SK-N-SH (cell line): ENCODE measurements around the gene ZFYVE27. TPM values are rescaled to one million over a fixed set of nuclear protein-coding genes. Genes with fewer than 3 reads are reported as not detected.

ENCODE experiments used
- CTCF ChIA-PET: fragments of 300-600, 350-600 bp; formaldehyde crosslinking; extraction: SDS; loops from one replicate; lab custom pipeline; 2021; lab: Yijun Ruan, JAX
- POLR2A ChIA-PET: fragments of 350-600 bp; sonication (Branson Sonifier 250); formaldehyde crosslinking; extraction: SDS; loops from one replicate; lab custom pipeline; 2020; ENCODE audit warnings: antibody characterized with exemption, inconsistent platforms; lab: Yijun Ruan, JAX
- DNase-seq: peaks from one replicate; pipeline ENCODE4 v3.0.0; 2012
- H2AFZ ChIP-seq: fragments of 200-600 bp; sonication (generic); 2 replicates; pipeline ENCODE4 v1.8.1; 2016; ENCODE audit warnings: antibody characterized with exemption, mild to moderate bottlenecking, low read depth
- H3F3A ChIP-seq: fragments of 200-600 bp; sonication (generic); replicated peaks from 2 replicates; pipeline ENCODE3; 2016; ENCODE audit warnings: antibody characterized with exemption, mild to moderate bottlenecking; ENCODE audit not compliant: insufficient read depth
- H3K27ac ChIP-seq, 2 experiments: fragments of 200-500 bp in 1 of 2; fragments of 200-600 bp in 1 of 2; sonication (Bioruptor generic) in 1 of 2; sonication (generic), shearing (Covaris generic) in 1 of 2; 2 replicates each; pipeline versions ENCODE4 v1.5.1 to v1.6.1; 2014 to 2016; ENCODE audit warnings: low read depth in 2 of 2, inconsistent platforms in 1 of 2, low read length in 1 of 2, mild to moderate bottlenecking in 1 of 2, mixed read lengths in 1 of 2
- H3K27me3 ChIP-seq: fragments of 200-600 bp; sonication (generic), shearing (Covaris generic); 2 replicates; pipeline ENCODE4 v1.6.1; 2016; ENCODE audit warnings: mixed run types; ENCODE audit not compliant: insufficient read depth
- H3K36me3 ChIP-seq, 2 experiments: fragments of 200-500 bp in 1 of 2; fragments of 200-600 bp in 1 of 2; sonication (Bioruptor generic) in 1 of 2; sonication (generic) in 1 of 2; replicated peaks in 1 of 2; 2 replicates each; pipeline versions ENCODE3 to v1.5.1; 2014 to 2016; ENCODE audit warnings: low read length in 1 of 2, mild to moderate bottlenecking in 1 of 2; ENCODE audit not compliant: insufficient read depth in 2 of 2, control insufficient read depth in 1 of 2
- H3K4me1 ChIP-seq, 2 experiments: fragments of 200-500 bp in 1 of 2; fragments of 200-600 bp in 1 of 2; sonication (Bioruptor generic) in 1 of 2; sonication (generic), shearing (Covaris generic) in 1 of 2; 2 replicates each; pipeline versions ENCODE4 v1.5.1 to v1.6.1; 2014 to 2016; ENCODE audit warnings: low read depth in 1 of 2, low read length in 1 of 2, mixed run types in 1 of 2; ENCODE audit not compliant: insufficient read depth in 2 of 2, control insufficient read depth in 1 of 2
- H3K4me2 ChIP-seq: fragments of 200-600 bp; sonication (generic), shearing (Covaris generic); 2 replicates; pipeline ENCODE4 v1.6.1; 2017; ENCODE audit warnings: mixed run types
- H3K4me3 ChIP-seq, 2 experiments: fragments of 200-500 bp in 1 of 2; fragments of 200-600 bp in 1 of 2; sonication (Bioruptor generic) in 1 of 2; sonication (generic), shearing (Covaris generic) in 1 of 2; 2 replicates each; pipeline versions ENCODE4 v1.5.1 to v1.8.1; 2014 to 2016; ENCODE audit warnings: low read depth in 2 of 2, inconsistent platforms in 1 of 2, low read length in 1 of 2, mild to moderate bottlenecking in 1 of 2, mixed read lengths in 1 of 2, moderate library complexity in 1 of 2
- H3K79me2 ChIP-seq: fragments of 200-600 bp; sonication (generic); 2 replicates; pipeline ENCODE4 v1.8.1; 2017; ENCODE audit warnings: mild to moderate bottlenecking; ENCODE audit not compliant: insufficient read depth
- H3K9ac ChIP-seq: fragments of 200-600 bp; sonication (generic); 2 replicates; pipeline ENCODE4 v1.6.1; 2017; ENCODE audit warnings: mixed run types
- H3K9me2 ChIP-seq: fragments of 200-600 bp; sonication (generic); 2 replicates; pipeline ENCODE4 v1.6.1; 2017; ENCODE audit warnings: mixed run types
- H3K9me3 ChIP-seq: fragments of 200-600 bp; sonication (generic); 2 replicates; pipeline ENCODE4 v1.6.1; 2017; ENCODE audit warnings: mixed run types, mild to moderate bottlenecking, moderate library complexity
- H4K20me1 ChIP-seq: fragments of 200-600 bp; sonication (generic); 2 replicates; pipeline ENCODE4 v1.6.1; 2017; ENCODE audit warnings: mild to moderate bottlenecking, mixed run types; ENCODE audit not compliant: insufficient read depth
- FOSL2 ChIP-seq: IDR thresholded peaks from 2 replicates; pipeline ENCODE4 v1.4.0; 2012; ENCODE audit warnings: low read depth, mild to moderate bottlenecking, moderate library complexity, borderline replicate concordance
- FOXM1 ChIP-seq: IDR thresholded peaks from 2 replicates; pipeline ENCODE4 v1.4.0; 2012; ENCODE audit warnings: low read depth, mild to moderate bottlenecking
- GATA2 ChIP-seq: sonication (generic); formaldehyde crosslinking; IDR thresholded peaks from 2 replicates; pipeline ENCODE4 v1.5.0; 2020; ENCODE audit warnings: mild to moderate bottlenecking, missing genetic modification reagents
- PBX3 ChIP-seq: IDR thresholded peaks from 2 replicates; pipeline ENCODE4; 2012
- RXRA ChIP-seq: IDR thresholded peaks from 2 replicates; pipeline ENCODE4 v1.4.0; 2012; ENCODE audit warnings: low read depth, mild to moderate bottlenecking, borderline replicate concordance
- TCF12 ChIP-seq: IDR thresholded peaks from 2 replicates; pipeline ENCODE4 v1.4.0; 2012
- WGBS: methylation state at CpG from one replicate; pipeline ENCODE4 v1.1.6; 2017; ENCODE audit warnings: low lambda C conversion rate; 5-methylcytosine and 5-hydroxymethylcytosine counted together
- polyA plus RNA-seq, 3 experiments: library from polyadenylated mRNA; depleted of rRNA; stranded (reverse); fragments of >200 nt; gene quantifications; 2 replicates each; pipeline ENCODE4 v1.2.3, GENCODE V29; 2012

The ZFYVE27 gene
- polyA plus RNA-seq, 1 of the 3 experiments (the other 2 are of a cell fraction) = 30.5 TPM

GRCh38 chr10:97805949-97806348 is 69.0 kb downstream of the ZFYVE27 start (continued):
- no peak for TF ChIP-seq RXRA
- no peak for TF ChIP-seq TCF12

DNA sequence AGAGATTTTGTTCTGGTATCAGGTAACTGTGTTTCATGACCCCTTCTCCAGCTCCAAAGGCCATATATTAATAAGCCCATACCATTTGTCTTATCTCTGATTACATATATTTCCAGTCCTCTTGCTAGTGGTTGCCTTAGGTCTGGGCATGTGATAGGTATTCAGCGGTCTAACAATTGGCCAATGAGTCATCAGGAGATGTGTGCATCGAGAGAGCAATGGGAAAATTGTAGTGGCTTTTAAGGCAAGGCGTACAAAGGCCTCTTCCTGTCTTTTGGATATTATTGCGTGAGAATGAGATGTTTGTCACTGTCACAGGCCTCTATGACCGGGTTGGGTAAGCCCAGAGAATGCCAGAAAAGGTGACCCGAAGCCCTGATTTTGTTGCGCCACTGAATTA is 73.5 kb downstream of the ZFYVE27 start:
- CTCF ChIA-PET = interaction anchor here (1.1 to 5.6 kb wide), 2 partner anchors 18 to 59 kb away, joined by 3 to 31 read pairs; no protein-coding TSS in a partner anchor

More for the DNA sequence above, 73.5 kb downstream of the ZFYVE27 start:
- Histone ChIP-seq H3F3A (no peaks in the 10 kb centered on the region), H3K79me2 (no peaks in the 10 kb centered on the region), H3K27ac (no peak overlapping the region), H3K9ac (no peak overlapping the region), H3K9me3 (no peaks in the 10 kb centered on the region), H3K4me2 (no peak overlapping the region), H3K4me3 (no peak overlapping the region), H3K4me1 (no peaks in the 10 kb centered on the region), H3K27me3 (peaks cover 13% of the 10 kb centered on the region; the same call in 1 of the 2 replicates), H4K20me1 (no peaks in the 10 kb centered on the region; the same call in 1 of the 2 replicates), H3K9me2 (no peaks in the 10 kb centered on the region), H3K36me3 (no peaks in the 10 kb centered on the region), H2AFZ (no peak overlapping the region)
- no peak for TF ChIP-seq PBX3
- TF ChIP-seq GATA2 (CRISPR knock-in tag) = no peak
- peak; percentile 5; the same call in 1 of the 2 replicates for TF ChIP-seq FOSL2
- TF ChIP-seq FOXM1 = no peak
- no peak for DNase-seq
- WGBS = 56% methylated on average over 7 of the region's 7 CpGs
- POLR2A ChIA-PET = no interaction called here

Other genes starting within 250 kb of the ZFYVE27 start
- 56.9 and 83.9 TPM in 2 replicates for gene MMS19, start 238.7 kb upstream of the ZFYVE27 start, polyA plus RNA-seq (2012; rRNA removed)
- 37.9 and 38.8 TPM in 2 replicates for gene UBTD1, start 238.2 kb upstream of the ZFYVE27 start, polyA plus RNA-seq (2012; rRNA removed)
- 0.72 and 0.99 TPM in 2 replicates for gene ANKRD2, start 164.3 kb upstream of the ZFYVE27 start, polyA plus RNA-seq (2012; rRNA removed)
- gene HOGA1, start 152.7 kb upstream of the ZFYVE27 start, polyA plus RNA-seq (2012; rRNA removed) = 2.9 and 4.8 TPM in 2 replicates
- 0.07 and 0.19 TPM in 2 replicates for gene C10orf62, start 147.4 kb upstream of the ZFYVE27 start, polyA plus RNA-seq (2012; rRNA removed)
- gene MORN4, start 103.6 kb upstream of the ZFYVE27 start, polyA plus RNA-seq (2012; rRNA removed) = 31.4 and 31.7 TPM in 2 replicates
- 23.8 and 31.4 TPM in 2 replicates for gene PI4K2A, start 96.5 kb upstream of the ZFYVE27 start, polyA plus RNA-seq (2012; rRNA removed)
- gene AVPI1, start 49.9 kb upstream of the ZFYVE27 start, polyA plus RNA-seq (2012; rRNA removed) = 6.3 and 7.0 TPM in 2 replicates
- gene MARVELD1, start 23.4 kb upstream of the ZFYVE27 start, polyA plus RNA-seq (2012; rRNA removed) = 53.0 and 53.8 TPM in 2 replicates
- gene SFRP5, start 34.9 kb downstream of the ZFYVE27 start, polyA plus RNA-seq (2012; rRNA removed) = not detected in 2 replicates
- 0.03 and 0.13 TPM in 2 replicates for gene GOLGA7B, start 112.7 kb downstream of the ZFYVE27 start, polyA plus RNA-seq (2012; rRNA removed)